PC-9 (cell line): ENCODE data around the gene SLC44A1.

Source experiments
- EZH2 ChIP-seq: fragments of 200-600 bp; sonication (generic); IDR thresholded peaks from 2 replicates; pipeline ENCODE4 v1.8.0; 2017; ENCODE audit warnings: antibody characterized with exemption, low read depth
- TF ChIP-seq, protein P1 (sequence below): fragments of 200-600 bp; sonication (generic); conservative IDR thresholded peaks from 2 replicates; pipeline ENCODE4 v1.6.1; 2017; ENCODE audit warnings: mixed run types, antibody characterized with exemption, mild to moderate bottlenecking, moderate library complexity

DNA sequence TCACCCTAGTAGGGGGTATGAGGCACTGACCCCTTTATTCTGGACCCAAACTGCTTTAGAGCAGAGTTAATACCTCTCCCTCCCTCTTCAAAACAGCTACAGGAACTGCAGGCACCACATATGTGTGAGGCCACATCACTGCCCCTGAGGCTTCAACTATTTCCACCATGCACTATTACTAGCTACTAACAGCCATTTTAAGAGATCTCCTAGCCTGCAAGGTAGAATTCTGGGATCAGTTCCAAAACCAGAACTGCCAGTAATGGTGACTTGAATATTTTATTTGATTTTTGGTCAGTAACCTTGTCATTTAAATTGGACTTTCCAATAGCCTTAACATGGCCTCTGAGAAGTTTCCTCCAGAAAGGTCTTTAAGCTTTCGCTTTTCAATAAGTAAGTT lies 148.1 kb downstream of the SLC44A1 start:
- TF ChIP-seq, protein P1, sequence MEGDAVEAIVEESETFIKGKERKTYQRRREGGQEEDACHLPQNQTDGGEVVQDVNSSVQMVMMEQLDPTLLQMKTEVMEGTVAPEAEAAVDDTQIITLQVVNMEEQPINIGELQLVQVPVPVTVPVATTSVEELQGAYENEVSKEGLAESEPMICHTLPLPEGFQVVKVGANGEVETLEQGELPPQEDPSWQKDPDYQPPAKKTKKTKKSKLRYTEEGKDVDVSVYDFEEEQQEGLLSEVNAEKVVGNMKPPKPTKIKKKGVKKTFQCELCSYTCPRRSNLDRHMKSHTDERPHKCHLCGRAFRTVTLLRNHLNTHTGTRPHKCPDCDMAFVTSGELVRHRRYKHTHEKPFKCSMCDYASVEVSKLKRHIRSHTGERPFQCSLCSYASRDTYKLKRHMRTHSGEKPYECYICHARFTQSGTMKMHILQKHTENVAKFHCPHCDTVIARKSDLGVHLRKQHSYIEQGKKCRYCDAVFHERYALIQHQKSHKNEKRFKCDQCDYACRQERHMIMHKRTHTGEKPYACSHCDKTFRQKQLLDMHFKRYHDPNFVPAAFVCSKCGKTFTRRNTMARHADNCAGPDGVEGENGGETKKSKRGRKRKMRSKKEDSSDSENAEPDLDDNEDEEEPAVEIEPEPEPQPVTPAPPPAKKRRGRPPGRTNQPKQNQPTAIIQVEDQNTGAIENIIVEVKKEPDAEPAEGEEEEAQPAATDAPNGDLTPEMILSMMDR = no peak
- TF ChIP-seq EZH2 = no peak
